Esophagus muscularis mucosa (tissue), 4 donors: ENCODE data around the gene HPS3.

Experiments
- EP300 ChIP-seq: sonication (generic); formaldehyde crosslinking; IDR thresholded peaks from one replicate; pipeline ENCODE4 v1.6.1; 2017; ENCODE audit warnings: antibody characterized with exemption
- POLR2A ChIP-seq: fragments of 450-650 bp; IDR thresholded peaks from one replicate; pipeline ENCODE4 v1.6.1; 2017; ENCODE audit warnings: antibody characterized with exemption, moderate library complexity, mild to moderate bottlenecking, low read depth
- POLR2AphosphoS5 ChIP-seq, 2 donors: sonication (generic); formaldehyde crosslinking; IDR thresholded peaks; one replicate each; pipeline ENCODE4 v1.6.1; 2017; ENCODE audit warnings: antibody characterized with exemption in 2 of 2
- TF ChIP-seq, protein P1 (sequence below), 3 experiments: fragments of 200-600 bp in 2 of 3; fragments of 450-650 bp in 1 of 3; sonication (generic) in 2 of 3; IDR thresholded peaks; one replicate each; pipeline ENCODE4 v1.5.1; 2017 to 2019; ENCODE audit warnings: antibody characterized with exemption in 3 of 3, mild to moderate bottlenecking in 2 of 3, moderate library complexity in 1 of 3

DNA sequence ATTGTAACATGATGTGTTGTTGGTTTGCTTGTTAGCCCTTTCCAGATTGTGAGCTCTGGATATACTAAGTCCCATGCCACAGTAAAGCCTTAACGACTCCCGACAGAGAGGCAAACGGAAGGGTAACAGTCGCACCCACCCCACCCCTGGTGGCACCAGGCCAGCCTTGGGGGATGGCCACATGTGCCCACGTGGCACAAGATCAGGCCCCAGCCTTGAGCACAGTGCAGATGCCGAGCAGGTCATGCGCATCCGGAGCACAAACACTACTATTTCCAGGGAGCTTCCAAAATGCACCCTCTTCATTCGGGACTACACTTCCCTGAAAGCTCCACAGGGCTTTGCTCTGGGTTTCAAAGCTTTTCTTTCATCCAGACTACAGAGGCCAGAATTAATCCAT lies 10.7 kb upstream of the HPS3 start:
- TF ChIP-seq, protein P1, sequence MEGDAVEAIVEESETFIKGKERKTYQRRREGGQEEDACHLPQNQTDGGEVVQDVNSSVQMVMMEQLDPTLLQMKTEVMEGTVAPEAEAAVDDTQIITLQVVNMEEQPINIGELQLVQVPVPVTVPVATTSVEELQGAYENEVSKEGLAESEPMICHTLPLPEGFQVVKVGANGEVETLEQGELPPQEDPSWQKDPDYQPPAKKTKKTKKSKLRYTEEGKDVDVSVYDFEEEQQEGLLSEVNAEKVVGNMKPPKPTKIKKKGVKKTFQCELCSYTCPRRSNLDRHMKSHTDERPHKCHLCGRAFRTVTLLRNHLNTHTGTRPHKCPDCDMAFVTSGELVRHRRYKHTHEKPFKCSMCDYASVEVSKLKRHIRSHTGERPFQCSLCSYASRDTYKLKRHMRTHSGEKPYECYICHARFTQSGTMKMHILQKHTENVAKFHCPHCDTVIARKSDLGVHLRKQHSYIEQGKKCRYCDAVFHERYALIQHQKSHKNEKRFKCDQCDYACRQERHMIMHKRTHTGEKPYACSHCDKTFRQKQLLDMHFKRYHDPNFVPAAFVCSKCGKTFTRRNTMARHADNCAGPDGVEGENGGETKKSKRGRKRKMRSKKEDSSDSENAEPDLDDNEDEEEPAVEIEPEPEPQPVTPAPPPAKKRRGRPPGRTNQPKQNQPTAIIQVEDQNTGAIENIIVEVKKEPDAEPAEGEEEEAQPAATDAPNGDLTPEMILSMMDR (IDR thresholded peaks at IDR 0.05) = no peak
- TF ChIP-seq POLR2A (no peak), POLR2AphosphoS5 (IDR thresholded peaks at IDR 0.05) (no peak), EP300 (no peak)
